AG04450 (cell line): ENCODE results near the gene CHST5. TPM values are rescaled to one million over a fixed set of nuclear protein-coding genes. Genes with fewer than 3 reads are reported as not detected.

Experiments used
- CTCF ChIA-PET: fragments of 300-600, 350-600 bp; formaldehyde crosslinking; extraction: SDS; loops from one replicate; lab custom pipeline; 2022; ENCODE audit warnings: antibody characterized with exemption, inconsistent platforms; lab: Charles Lee
- POLR2A ChIA-PET: fragments of 350-600 bp; formaldehyde crosslinking; extraction: SDS; loops from one replicate; lab custom pipeline; 2021; ENCODE audit warnings: antibody characterized with exemption, inconsistent platforms; lab: Yijun Ruan, JAX
- DNase-seq: peaks from one replicate; pipeline ENCODE4 v3.0.0-alpha.2; 2011; ENCODE audit warnings: low read depth, low spot score
- H3K27ac ChIP-seq: one replicate; pipeline ENCODE4 v1.5.1; 2012; ENCODE audit warnings: low read depth, low read length, control low read depth
- H3K27me3 ChIP-seq: one replicate; pipeline ENCODE4 v1.6.0; 2012; ENCODE audit warnings: low read length; ENCODE audit not compliant: control insufficient read depth, insufficient read depth
- H3K4me3 ChIP-seq: 2 replicates; pipeline ENCODE4 v1.5.1; 2011; ENCODE audit warnings: mild to moderate bottlenecking, low read depth, low read length, control low read depth
- H3K9me3 ChIP-seq: 2 replicates; pipeline ENCODE4 v1.5.1; 2012; ENCODE audit warnings: low read length; ENCODE audit not compliant: control insufficient read depth, insufficient read depth
- polyA plus RNA-seq: library from polyadenylated mRNA; depleted of rRNA; stranded (reverse); fragments of >200 nt; gene quantifications from 2 replicates; pipeline ENCODE4 v1.2.3, GENCODE V29; 2011
- TF ChIP-seq, protein P1 (sequence below): IDR thresholded peaks from 2 replicates; pipeline ENCODE4 v1.5.1; 2011; ENCODE audit warnings: low read depth, low read length, control low read depth, inconsistent platforms

CHST5 gene
- polyA plus RNA-seq, 1 experiment = not detected

DNA sequence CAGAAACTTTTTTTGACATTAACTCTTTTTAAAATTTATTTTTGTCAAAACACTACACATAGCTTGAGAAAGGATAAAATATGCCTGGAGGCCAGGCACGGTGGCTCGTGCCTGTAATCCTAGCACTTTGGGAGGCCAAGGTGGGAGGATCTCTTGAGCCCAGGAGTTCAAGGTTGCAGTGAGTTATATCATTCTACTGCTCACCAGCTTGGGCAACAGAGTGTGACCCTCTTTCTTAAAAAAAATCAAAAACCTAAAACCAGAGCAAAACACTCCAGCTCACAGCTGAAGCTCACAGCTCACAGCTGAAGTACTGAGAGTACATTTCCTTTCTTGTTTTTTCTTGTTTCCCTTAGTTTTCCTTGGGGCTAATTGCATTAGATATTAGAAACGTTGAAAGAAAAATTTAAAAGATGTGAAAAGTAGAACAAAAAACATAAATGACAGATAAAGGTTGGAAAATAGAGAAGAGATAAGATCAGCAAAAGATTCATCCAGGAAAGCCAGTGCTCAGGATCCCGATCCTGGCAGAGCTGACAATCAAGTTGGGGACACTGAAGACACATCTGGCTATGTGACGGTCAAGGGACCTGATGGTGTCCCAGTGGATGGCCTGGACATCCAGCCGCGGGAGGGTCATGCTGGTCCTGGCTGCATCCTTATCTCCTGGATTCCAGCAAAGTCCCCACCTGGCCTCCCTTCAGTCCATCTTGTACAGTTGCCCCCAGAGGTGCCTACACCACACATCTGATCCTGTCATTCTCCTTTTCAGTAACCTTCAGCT lies 50.5 kb downstream of the CHST5 start:
- H3K4me3 ChIP-seq = no peak overlapping the region
- no peak overlapping the region for H3K27ac ChIP-seq
- TF ChIP-seq, protein P1, sequence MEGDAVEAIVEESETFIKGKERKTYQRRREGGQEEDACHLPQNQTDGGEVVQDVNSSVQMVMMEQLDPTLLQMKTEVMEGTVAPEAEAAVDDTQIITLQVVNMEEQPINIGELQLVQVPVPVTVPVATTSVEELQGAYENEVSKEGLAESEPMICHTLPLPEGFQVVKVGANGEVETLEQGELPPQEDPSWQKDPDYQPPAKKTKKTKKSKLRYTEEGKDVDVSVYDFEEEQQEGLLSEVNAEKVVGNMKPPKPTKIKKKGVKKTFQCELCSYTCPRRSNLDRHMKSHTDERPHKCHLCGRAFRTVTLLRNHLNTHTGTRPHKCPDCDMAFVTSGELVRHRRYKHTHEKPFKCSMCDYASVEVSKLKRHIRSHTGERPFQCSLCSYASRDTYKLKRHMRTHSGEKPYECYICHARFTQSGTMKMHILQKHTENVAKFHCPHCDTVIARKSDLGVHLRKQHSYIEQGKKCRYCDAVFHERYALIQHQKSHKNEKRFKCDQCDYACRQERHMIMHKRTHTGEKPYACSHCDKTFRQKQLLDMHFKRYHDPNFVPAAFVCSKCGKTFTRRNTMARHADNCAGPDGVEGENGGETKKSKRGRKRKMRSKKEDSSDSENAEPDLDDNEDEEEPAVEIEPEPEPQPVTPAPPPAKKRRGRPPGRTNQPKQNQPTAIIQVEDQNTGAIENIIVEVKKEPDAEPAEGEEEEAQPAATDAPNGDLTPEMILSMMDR = no peak
- no peaks in the 10 kb centered on the region for H3K9me3 ChIP-seq
- peaks cover 4% of the 10 kb centered on the region for H3K27me3 ChIP-seq
- CTCF ChIA-PET = interaction anchor here (0.6 to 1.7 kb wide), 2 partner anchors 13 to 20 kb away, joined by 3 to 4 read pairs; no protein-coding TSS in a partner anchor
- no peak for DNase-seq
- POLR2A ChIA-PET = no interaction called here

DNA sequence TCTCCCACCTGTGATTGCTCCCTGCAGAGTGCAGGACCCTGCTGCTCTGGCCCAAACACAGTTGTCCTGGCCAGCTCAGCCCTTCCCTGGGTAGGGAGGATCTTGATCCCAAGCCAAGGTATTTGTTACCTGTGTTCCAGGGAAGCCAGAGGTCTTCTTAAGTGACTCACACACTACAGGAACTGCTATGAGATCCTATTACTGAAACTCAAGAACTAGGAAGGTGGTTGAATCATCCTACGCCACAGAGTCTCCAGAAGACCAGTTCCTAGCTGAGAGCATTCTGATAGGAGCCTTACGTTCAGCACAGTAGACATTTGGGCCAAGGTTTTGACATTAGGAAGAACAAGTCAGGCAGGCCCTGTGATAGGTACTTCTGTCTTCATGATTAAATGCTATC lies 52.7 kb downstream of the CHST5 start:
- Histone ChIP-seq H3K4me3 (no peak overlapping the region), H3K27me3 (peaks cover 4% of the 10 kb centered on the region), H3K27ac (no peak overlapping the region), H3K9me3 (no peaks in the 10 kb centered on the region; the same call in 1 of the 2 replicates)
- POLR2A ChIA-PET = no interaction called here
- CTCF ChIA-PET = interaction anchor here (0.7 to 1.0 kb wide), 2 partner anchors 18 to 34 kb away, joined by 3 to 5 read pairs; partner anchors contain the start of gene TMEM170A
- TF ChIP-seq, protein P1 = no peak
- peak; percentile 3 for DNase-seq

DNA sequence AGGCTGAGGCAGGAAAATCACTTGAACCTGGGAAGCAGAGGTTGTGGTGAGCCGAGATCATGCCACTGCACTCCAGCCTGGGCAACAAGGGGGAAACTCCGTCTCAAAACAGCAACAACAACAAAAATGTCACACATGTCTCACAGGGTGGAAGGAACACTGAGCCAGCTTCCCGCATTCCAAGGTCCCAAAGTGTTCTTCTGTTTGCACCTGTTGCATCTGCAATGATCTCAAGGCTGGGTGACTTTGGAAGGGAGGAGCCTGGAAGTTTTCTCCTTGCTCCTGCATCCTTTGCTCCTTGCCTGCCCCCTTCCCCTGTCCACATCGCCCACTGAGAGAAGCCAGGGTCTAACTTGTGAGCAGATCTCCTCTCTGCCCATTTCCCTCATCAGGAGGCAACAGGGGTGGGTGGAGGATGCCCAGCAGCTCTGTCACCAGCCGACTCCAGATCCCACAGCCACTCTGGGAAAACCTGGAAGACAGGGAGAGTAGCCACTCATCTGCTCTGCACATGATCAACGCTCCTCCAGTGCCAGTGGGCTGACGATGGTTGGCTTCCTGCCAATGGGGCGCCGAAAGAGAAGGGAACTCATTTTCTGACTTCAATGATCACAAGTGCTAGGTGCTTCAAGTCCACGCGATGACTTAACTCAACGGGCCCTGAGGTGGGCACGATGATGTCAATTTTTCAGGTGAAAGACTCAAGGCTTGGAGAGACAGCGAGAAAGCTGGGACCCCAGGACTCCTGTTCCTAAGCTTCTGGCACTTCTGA lies 53.3 kb downstream of the CHST5 start:
- Histone ChIP-seq H3K27ac (no peak overlapping the region), H3K9me3 (no peaks in the 10 kb centered on the region; the same call in 1 of the 2 replicates), H3K4me3 (no peak overlapping the region), H3K27me3 (peaks cover 4% of the 10 kb centered on the region)
- no peak for DNase-seq
- TF ChIP-seq, protein P1 = no peak
- ChIA-PET CTCF (interaction anchor here (0.6 to 1.9 kb wide), 3 partner anchors 11 to 17 kb away, joined by 3 to 7 read pairs (median 6); no protein-coding TSS in a partner anchor), POLR2A (no interaction called here)

DNA sequence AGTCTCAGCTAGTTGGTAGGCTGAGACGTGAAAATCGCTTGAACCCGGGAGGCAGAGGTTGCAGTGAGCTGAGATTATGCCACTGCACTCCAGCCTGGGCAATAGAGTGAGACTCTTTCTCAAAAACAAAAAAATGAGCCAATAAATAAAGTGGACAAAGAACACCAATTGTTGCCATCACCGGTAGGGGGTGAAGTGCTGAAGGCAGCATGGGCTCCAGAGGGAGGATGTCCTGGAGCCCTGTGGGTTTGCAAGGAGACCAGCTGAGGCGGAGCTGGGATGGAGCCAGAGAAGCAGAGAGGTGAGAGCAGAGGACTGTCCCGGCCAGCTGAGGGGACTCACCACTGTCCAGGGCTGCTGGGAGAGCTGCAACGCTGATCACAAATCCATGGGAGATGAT lies 54.4 kb downstream of the CHST5 start:
- CTCF ChIA-PET = interaction anchor here (1.5 to 1.9 kb wide), 2 partner anchors 9 to 16 kb away, joined by 6 to 7 read pairs; no protein-coding TSS in a partner anchor
- no peak overlapping the region for H3K27ac ChIP-seq
- POLR2A ChIA-PET = no interaction called here
- peaks cover 8% of the 10 kb centered on the region for H3K27me3 ChIP-seq
- H3K4me3 ChIP-seq = no peak overlapping the region
- no peak for DNase-seq
- no peaks in the 10 kb centered on the region; the same call in 1 of the 2 replicates for H3K9me3 ChIP-seq
- TF ChIP-seq, protein P1 = no peak
